PC-3 (cell line): ENCODE measurements around the gene DIS3L2. TPM values are rescaled to one million over a fixed set of nuclear protein-coding genes. Genes with fewer than 3 reads are reported as not detected.

Experiments
- ATAC-seq: fragments of 200-7000 bp; cut with Tn5 transposase; 2 replicates; pipeline ENCODE4 v1.9.1; 2020; ENCODE audit warnings: mild to moderate bottlenecking, moderate library complexity
- BruUV-seq: library from RNA; stranded (reverse); fragments of 400-500 nt; replicated peaks from 2 replicates; lab custom pipeline; 2021; lab: Mats Ljungman, UMichigan
- CTCF ChIA-PET: fragments of 300-600 bp; sonication (Branson Sonifier 250); formaldehyde crosslinking; loops from one replicate; lab custom pipeline; 2022; ENCODE audit warnings: antibody characterized with exemption; lab: Charles Lee
- POLR2A ChIA-PET: fragments of 300-600 bp; sonication (Branson Sonifier 250); formaldehyde crosslinking; loops from one replicate; lab custom pipeline; 2022; ENCODE audit warnings: antibody characterized with exemption; ENCODE audit not compliant: unreplicated experiment; lab: Charles Lee
- DNase-seq: peaks from one replicate; pipeline ENCODE4 v3.0.0-alpha.2; 2015
- H2AFZ ChIP-seq: fragments of 300-600 bp; sonication (generic); 2 replicates; pipeline ENCODE4 v1.6.0; 2016; ENCODE audit warnings: antibody characterized with exemption, low read length
- H3F3A ChIP-seq: fragments of 300-600 bp; sonication (generic); one replicate; pipeline ENCODE4 v1.6.0; 2017; ENCODE audit warnings: antibody characterized with exemption, low read length, control low read depth, mild to moderate bottlenecking; ENCODE audit not compliant: unreplicated experiment
- H3K27ac ChIP-seq: fragments of 300-600 bp; sonication (generic); 2 replicates; pipeline ENCODE4 v1.5.1; 2016; ENCODE audit warnings: mild to moderate bottlenecking, low read length
- H3K27me3 ChIP-seq: fragments of 300-600 bp; sonication (generic); 2 replicates; pipeline ENCODE4 v1.6.1; 2016; ENCODE audit warnings: low read length, mixed read lengths
- H3K36me3 ChIP-seq: fragments of 300-600 bp; sonication (generic); 2 replicates; pipeline ENCODE4 v1.6.1; 2016; ENCODE audit warnings: low read depth, mixed run types, low read length, mixed read lengths
- H3K4me1 ChIP-seq: fragments of 300-600 bp; sonication (generic); 2 replicates; pipeline ENCODE4 v1.5.1; 2016; ENCODE audit warnings: low read length; ENCODE audit not compliant: insufficient read depth
- H3K4me2 ChIP-seq: fragments of 300-600 bp; sonication (generic); 2 replicates; pipeline ENCODE4 v1.6.0; 2016; ENCODE audit warnings: low read length
- H3K4me3 ChIP-seq: fragments of 300-600 bp; sonication (generic); 2 replicates; pipeline ENCODE4 v1.5.1; 2016; ENCODE audit warnings: mild to moderate bottlenecking, low read length, mixed read lengths
- H3K79me2 ChIP-seq: fragments of 300-600 bp; sonication (generic); 2 replicates; pipeline ENCODE4 v1.6.1; 2017; ENCODE audit warnings: low read length, mixed read lengths
- H3K9ac ChIP-seq: fragments of 300-600 bp; sonication (generic); 2 replicates; pipeline ENCODE4 v1.6.0; 2016; ENCODE audit warnings: mild to moderate bottlenecking, low read length
- H3K9me2 ChIP-seq: fragments of 300-600 bp; sonication (generic); replicated peaks from 2 replicates; pipeline ENCODE4 v1.6.1; 2016; ENCODE audit warnings: mixed run types, low read length, mixed read lengths
- H3K9me3 ChIP-seq: fragments of 300-600 bp; sonication (generic); 2 replicates; pipeline ENCODE4 v1.6.1; 2016; ENCODE audit warnings: low read length, mixed read lengths
- H4K20me1 ChIP-seq: fragments of 300-600 bp; sonication (generic); 2 replicates; pipeline ENCODE4 v1.6.1; 2016; ENCODE audit warnings: low read length, mixed read lengths
- CTCF ChIP-seq: fragments of 300-600 bp; sonication (generic); conservative IDR thresholded peaks from 2 replicates; pipeline ENCODE4 v1.5.1; 2017; ENCODE audit warnings: antibody characterized with exemption, low read depth, mild to moderate bottlenecking, low read length
- EZH2 ChIP-seq: fragments of 300-600 bp; sonication (generic); IDR thresholded peaks from one replicate; pipeline ENCODE4 v1.6.1; 2017; ENCODE audit warnings: antibody characterized with exemption, mild to moderate bottlenecking, low read length; ENCODE audit not compliant: unreplicated experiment
- EZH2phosphoT487 ChIP-seq: fragments of 300-600 bp; sonication (generic); IDR thresholded peaks from 2 replicates; pipeline ENCODE4 v1.6.1; 2018; ENCODE audit warnings: mild to moderate bottlenecking, antibody characterized with exemption, low read length, borderline replicate concordance
- intact Hi-C: fragments of 100-400 bp; cut with micrococcal nuclease; formaldehyde crosslinking; loops from 2 replicates; pipeline ENCODE4 v1.9.0; 2023
- total RNA-seq: library from RNA; depleted of rRNA; stranded (reverse); fragments of >200 nt; gene quantifications from 2 replicates; pipeline ENCODE4 v1.2.3, GENCODE V29; 2014

DIS3L2 gene
- total RNA-seq, 1 experiment from 2014 or later = 22.8 TPM

- intact Hi-C loops = no loop called here
- no peak for ATAC-seq
- CTCF ChIA-PET = no interaction called here
These were observed 412.8 kb downstream of the DIS3L2 start for GRCh38 chr2:232374356-232374755.

DNA sequence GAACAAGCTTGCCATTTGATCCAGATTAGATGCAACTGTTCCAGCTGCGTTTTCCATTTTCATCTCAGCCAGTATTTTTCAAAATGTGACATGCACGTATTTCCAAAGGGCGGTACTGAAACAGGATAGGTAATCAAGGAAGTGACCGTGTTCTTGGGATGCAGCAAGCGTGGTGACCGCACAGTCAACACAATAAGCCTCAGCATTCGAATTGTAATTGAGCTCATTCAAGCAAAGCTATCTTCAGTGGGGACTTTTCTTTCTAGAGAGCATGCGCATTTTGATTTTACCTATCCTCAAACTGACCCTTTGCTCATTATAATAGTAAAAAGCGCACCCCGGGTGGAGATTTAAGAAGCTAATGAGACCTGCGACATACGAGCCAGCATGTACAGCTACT, 413.7 kb downstream of the DIS3L2 start:
- BruUV-seq = no TSS peak
- POLR2A ChIA-PET = no interaction called here

More at GRCh38 chr2:232374356-232374755, 412.8 kb downstream of the DIS3L2 start:
- Histone ChIP-seq H3K9ac (no peak overlapping the region), H3F3A (no peaks in the 10 kb centered on the region), H3K27me3 (no peaks in the 10 kb centered on the region), H3K36me3 (no peaks in the 10 kb centered on the region), H3K4me3 (no peak overlapping the region), H3K4me1 (peaks cover 15% of the 10 kb centered on the region; the same call in 1 of the 2 replicates), H2AFZ (no peak overlapping the region), H3K27ac (no peak overlapping the region), H4K20me1 (no peaks in the 10 kb centered on the region), H3K9me3 (no peaks in the 10 kb centered on the region), H3K79me2 (no peaks in the 10 kb centered on the region), H3K9me2 (no peaks in the 10 kb centered on the region), H3K4me2 (no peak overlapping the region)
- no TSS peak for BruUV-seq
- TF ChIP-seq CTCF (no peak), EZH2 (no peak), EZH2phosphoT487 (no peak)
- no peak for DNase-seq
- POLR2A ChIA-PET = no interaction called here

More for the DNA sequence above, 413.7 kb downstream of the DIS3L2 start:
- TF ChIP-seq EZH2 = no peak
- no peak for TF ChIP-seq EZH2phosphoT487
- no peak for TF ChIP-seq CTCF
- Histone ChIP-seq H3K9me2 (no peaks in the 10 kb centered on the region), H3K4me1 (peaks cover 15% of the 10 kb centered on the region; the same call in 1 of the 2 replicates), H4K20me1 (no peaks in the 10 kb centered on the region), H3K79me2 (no peaks in the 10 kb centered on the region), H3K9ac (no peak overlapping the region), H3F3A (no peaks in the 10 kb centered on the region), H2AFZ (no peak overlapping the region), H3K27ac (no peak overlapping the region), H3K9me3 (no peaks in the 10 kb centered on the region), H3K4me2 (no peak overlapping the region), H3K27me3 (no peaks in the 10 kb centered on the region), H3K36me3 (no peaks in the 10 kb centered on the region), H3K4me3 (no peak overlapping the region)
- CTCF ChIA-PET = no interaction called here
- ATAC-seq (no peak), DNase-seq (no peak)
- intact Hi-C loops = no loop called here
